Measurements from ENCODE around the gene ADAMTS7. TPM values are rescaled to one million over a fixed set of nuclear protein-coding genes. Genes with fewer than 3 reads are reported as not detected.

The ADAMTS7 gene
- total and polyA plus RNA-seq, 2 donors (not counting 3 experiments of a cell fraction or from before 2014, with no cell fraction given), result 49.6 to 64.7 TPM

DNA sequence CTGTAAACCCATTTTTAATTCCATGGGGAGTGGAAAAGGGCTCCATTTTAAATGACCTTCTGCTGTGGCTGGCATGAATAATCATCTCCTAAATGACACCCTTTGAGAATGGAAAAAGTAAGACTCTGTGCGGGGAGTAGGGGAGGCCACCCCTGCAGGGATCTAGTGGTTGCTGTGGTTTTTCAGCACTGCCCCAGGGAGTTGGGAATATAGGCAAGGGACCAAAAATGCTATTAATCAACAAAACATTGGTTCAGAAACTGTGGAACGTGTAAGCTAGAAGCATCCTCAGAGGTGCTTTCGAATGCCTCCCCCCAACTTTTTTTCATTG is 30.1 kb upstream of the ADAMTS7 start:
- intact Hi-C loops (cut with micrococcal nuclease), result no loop called here
- H3K79me2 ChIP-seq (ENCODE audit: control insufficient read depth, insufficient read depth, low read length), result no peaks in the 10 kb centered on the region

More for the DNA sequence above, 30.1 kb upstream of the ADAMTS7 start:
- no peaks in the 10 kb centered on the region for H4K20me1 ChIP-seq (replicated peaks; ENCODE audit: control insufficient read depth, extremely low read depth, insufficient read depth, low read length)
- no peak overlapping the region for H3K9ac ChIP-seq (replicated peaks; ENCODE audit: extremely low read depth, insufficient read depth, low read length)
- DNase-seq (ENCODE audit: low read depth, low spot score) (no peak), FAIRE-seq (no peak)
- H2AFZ ChIP-seq (ENCODE audit: low read depth, low read length), result no peak overlapping the region
- H3K27me3 ChIP-seq (ENCODE audit: control insufficient read depth in 2 of 2, insufficient read depth in 2 of 2, low read length in 2 of 2), result peaks cover 0 to 2% of the 10 kb centered on the region in 2 experiments
- H3K4me1 ChIP-seq (ENCODE audit: control insufficient read depth, extremely low read depth, insufficient read depth, low read length), result no peaks in the 10 kb centered on the region
- no peak for TF ChIP-seq JUN (IDR thresholded peaks at IDR 0.05; ENCODE audit: borderline replicate concordance, insufficient read depth, insufficient read length, low read depth)
- TF ChIP-seq CTCF (IDR thresholded peaks at IDR 0.05; ENCODE audit: extremely low read depth in 1 of 2, insufficient read depth in 1 of 2, low read depth in 1 of 2, low read length in 2 of 2), result no peak
- no peak for TF ChIP-seq EZH2 (IDR thresholded peaks at IDR 0.05; ENCODE audit: borderline replicate concordance, low read depth, low read length, severe bottlenecking)
- TF ChIP-seq MAX (IDR thresholded peaks at IDR 0.05; ENCODE audit: insufficient read depth, insufficient read length), result no peak
- no peak for TF ChIP-seq GATA2 (IDR thresholded peaks at IDR 0.05; ENCODE audit: insufficient read depth, insufficient read length, low read depth, low read length)
- TF ChIP-seq POLR2A (IDR thresholded peaks at IDR 0.05; ENCODE audit: low read depth, low read length), result no peak
- no peak for TF ChIP-seq MYC (IDR thresholded peaks at IDR 0.05; ENCODE audit: low read depth, low read length)
- no peak for TF ChIP-seq FOS (IDR thresholded peaks at IDR 0.05; ENCODE audit: borderline replicate concordance, insufficient read depth, low read length)
- no peak for TF ChIP-seq POLR2AphosphoS5 (IDR thresholded peaks at IDR 0.05; ENCODE audit: insufficient read depth, low read depth, low read length)
- CTCF ChIA-PET, result no interaction called here
- H3K4me3 ChIP-seq (replicated peaks in 1 of 3; ENCODE audit: insufficient read depth in 1 of 3, low read depth in 1 of 3, low read length in 3 of 3), result no peak overlapping the region
- H3K9me3 ChIP-seq (replicated peaks; ENCODE audit: control insufficient read depth, insufficient read depth, low read length), result no peaks in the 10 kb centered on the region
- H3K9me1 ChIP-seq (replicated peaks; ENCODE audit: control insufficient read depth, extremely low read depth, insufficient read depth, low read length), result no peaks in the 10 kb centered on the region
- POLR2A ChIA-PET, result no interaction called here
- H3K4me2 ChIP-seq (ENCODE audit: insufficient read depth, low read length), result no peak overlapping the region
- BruUV-seq (replicated peaks), result no TSS peak
- H3K27ac ChIP-seq (ENCODE audit: insufficient read depth, low read depth, low read length), result no peak overlapping the region
- H3K36me3 ChIP-seq (ENCODE audit: control insufficient read depth in 2 of 2, extremely low read depth in 1 of 2, insufficient read depth in 2 of 2, low read length in 2 of 2), result no peaks in the 10 kb centered on the region
- dilution Hi-C loops (cut with MboI; ENCODE audit: extremely low pct_ligation_motif_present, low sequenced_read_pairs), result no loop called here

Data from endothelial cell of umbilical vein (primary cell).